B cell (primary cell): ENCODE data around the gene ZNG1B. TPM values are rescaled to one million over a fixed set of nuclear protein-coding genes. Genes with fewer than 3 reads are reported as not detected.
A peak's percentile ranks its signal among the peaks of the same experiment; 100 is the strongest.

Source experiments
- ATAC-seq: fragments of 200-7000 bp; cut with Tn5 transposase; one replicate; pipeline ENCODE4 v1.10.0; 2021; ENCODE audit warnings: low read depth, mild to moderate bottlenecking, moderate number of reproducible peaks, moderate library complexity
- CTCF ChIA-PET: fragments of 350-600 bp; sonication (Branson Sonifier 250); formaldehyde crosslinking; loops from one replicate; lab custom pipeline; 2021; ENCODE audit warnings: antibody characterized with exemption, inconsistent platforms; lab: Charles Lee
- POLR2A ChIA-PET: fragments of 350-600 bp; sonication (Branson Sonifier 250); formaldehyde crosslinking; loops from one replicate; lab custom pipeline; 2021; ENCODE audit warnings: antibody characterized with exemption; lab: Charles Lee
- DNase-seq: peaks from one replicate; pipeline ENCODE4 v3.0.0; 2013
- H2AFZ ChIP-seq: 2 replicates; pipeline ENCODE4 v1.6.1; 2012; ENCODE audit warnings: mild to moderate bottlenecking, low read depth, low read length; ENCODE audit not compliant: insufficient read depth, poor library complexity, severe bottlenecking
- H3K27ac ChIP-seq, 2 donors: 1 replicate in 1 of 2; 2 replicates in 1 of 2; pipeline ENCODE4 v1.5.1; 2012 to 2013; ENCODE audit warnings: low read length in 2 of 2, mild to moderate bottlenecking in 2 of 2, moderate library complexity in 1 of 2
- H3K27me3 ChIP-seq, 4 experiments: fragments of 200-600 bp in 1 of 4; sonication (generic) in 1 of 4; replicated peaks in 1 of 4; 1 replicate in 2 of 4; 2 replicates in 2 of 4; pipeline versions ENCODE4 v1.6.1 to v1.7.0; 2013 to 2016; ENCODE audit warnings: low read length in 3 of 4, mild to moderate bottlenecking in 2 of 4, mixed read lengths in 1 of 4, moderate library complexity in 1 of 4; ENCODE audit not compliant: insufficient read depth in 4 of 4, control insufficient read depth in 3 of 4; ENCODE audit errors: control extremely low read depth in 1 of 4
- H3K36me3 ChIP-seq, 2 experiments: replicated peaks in 1 of 2; 1 replicate in 1 of 2; 2 replicates in 1 of 2; pipeline versions ENCODE4 v1.6.1 to v1.7.1; 2013; ENCODE audit warnings: low read length in 1 of 2; ENCODE audit not compliant: insufficient read depth in 2 of 2, control insufficient read depth in 1 of 2; ENCODE audit errors: control extremely low read depth in 1 of 2, extremely low read depth in 1 of 2
- H3K4me1 ChIP-seq, 2 donors: fragments of 200-600 bp in 1 of 2; sonication (generic) in 1 of 2; 1 replicate in 1 of 2; 2 replicates in 1 of 2; pipeline versions ENCODE4 v1.5.1 to v1.6.1; 2013 to 2017; ENCODE audit warnings: low read length in 2 of 2; ENCODE audit not compliant: control insufficient read depth in 2 of 2, insufficient read depth in 2 of 2
- H3K4me2 ChIP-seq: replicated peaks from 2 replicates; pipeline ENCODE3; 2012; ENCODE audit warnings: mild to moderate bottlenecking, low read depth, low read length; ENCODE audit not compliant: poor library complexity, severe bottlenecking
- H3K4me3 ChIP-seq, 5 experiments: fragments of 200-600 bp in 1 of 5; sonication (generic) in 1 of 5; 1 replicate in 3 of 5; 2 replicates in 2 of 5; pipeline versions ENCODE4 v1.5.1 to v1.7.0; 2011 to 2016; ENCODE audit warnings: low read length in 4 of 5, mild to moderate bottlenecking in 4 of 5, low read depth in 2 of 5, control low read depth in 1 of 5, moderate library complexity in 1 of 5; ENCODE audit not compliant: insufficient read depth in 1 of 5; ENCODE audit errors: control extremely low read depth in 1 of 5, extremely low read depth in 1 of 5
- H3K79me2 ChIP-seq: fragments of 200-600 bp; sonication (generic); one replicate; pipeline ENCODE4 v1.6.0; 2016; ENCODE audit warnings: low read length; ENCODE audit not compliant: control insufficient read depth, insufficient read depth
- H3K9ac ChIP-seq: fragments of 200-600 bp; sonication (generic); 2 replicates; pipeline ENCODE4 v1.6.1; 2017; ENCODE audit warnings: mild to moderate bottlenecking, low read length, moderate library complexity
- H3K9me3 ChIP-seq, 3 donors: one replicate each; pipeline versions ENCODE4 v1.6.1 to v1.7.1; 2013; ENCODE audit warnings: low read length in 2 of 3; ENCODE audit not compliant: control insufficient read depth in 2 of 3, insufficient read depth in 1 of 3; ENCODE audit errors: control extremely low read depth in 1 of 3
- H4K20me1 ChIP-seq: 2 replicates; pipeline ENCODE4 v1.6.0; 2012; ENCODE audit warnings: mild to moderate bottlenecking, low read length; ENCODE audit not compliant: insufficient read depth, control insufficient read depth, poor library complexity, severe bottlenecking
- H3K27ac Mint-ChIP-seq: one replicate; pipeline ENCODE4 v1.8.0; 2021; ENCODE audit warnings: mixed read lengths
- H3K27me3 Mint-ChIP-seq: one replicate; pipeline ENCODE4 v1.8.0; 2021; ENCODE audit warnings: mixed read lengths
- H3K4me1 Mint-ChIP-seq: one replicate; pipeline ENCODE4 v1.8.0; 2021; ENCODE audit warnings: mixed read lengths
- H3K4me3 Mint-ChIP-seq: one replicate; pipeline ENCODE4 v1.8.0; 2021; ENCODE audit warnings: mixed read lengths
- H3K9me3 Mint-ChIP-seq: one replicate; pipeline ENCODE4 v1.8.0; 2022; ENCODE audit warnings: mixed read lengths; ENCODE audit not compliant: insufficient read depth
- EZH2 ChIP-seq: IDR thresholded peaks from 2 replicates; pipeline ENCODE4 v1.6.1; 2012; ENCODE audit warnings: borderline replicate concordance, low read depth, mild to moderate bottlenecking, moderate library complexity, low read length; ENCODE audit not compliant: insufficient read depth, poor library complexity, severe bottlenecking
- WGBS: methylation state at CpG from one replicate; pipeline ENCODE4 v1.1.5; 2013; ENCODE audit warnings: missing lambda C conversion rate; ENCODE audit not compliant: insufficient coverage; 5-methylcytosine and 5-hydroxymethylcytosine counted together
- intact Hi-C: fragments of 100-400 bp; cut with micrococcal nuclease; formaldehyde crosslinking; loops from one replicate; pipeline ENCODE4 v1.10.0; 2022
- polyA plus RNA-seq: library from polyadenylated mRNA; depleted of rRNA; stranded (reverse); fragments of >200 nt; gene quantifications from 2 replicates; pipeline ENCODE4 v1.2.3, GENCODE V29; 2012
- total RNA-seq, 2 donors: library from RNA; stranded (reverse); fragments of 120-200 nt in 1 of 2; gene quantifications; 1 replicate in 1 of 2; 2 replicates in 1 of 2; pipeline versions ENCODE4 v1.2.3 to v1.2.4, GENCODE V29; 2013 to 2022
- TF ChIP-seq, protein P1 (sequence below): fragments of 200-600 bp; IDR thresholded peaks from one replicate; pipeline ENCODE4 v1.8.0; 2022; ENCODE audit warnings: antibody characterized with exemption, mild to moderate bottlenecking

ZNG1B gene
- total and polyA plus RNA-seq, 2 donors (not counting 1 experiment from before 2014, with no cell fraction given), result 24.5 to 46.8 TPM

DNA sequence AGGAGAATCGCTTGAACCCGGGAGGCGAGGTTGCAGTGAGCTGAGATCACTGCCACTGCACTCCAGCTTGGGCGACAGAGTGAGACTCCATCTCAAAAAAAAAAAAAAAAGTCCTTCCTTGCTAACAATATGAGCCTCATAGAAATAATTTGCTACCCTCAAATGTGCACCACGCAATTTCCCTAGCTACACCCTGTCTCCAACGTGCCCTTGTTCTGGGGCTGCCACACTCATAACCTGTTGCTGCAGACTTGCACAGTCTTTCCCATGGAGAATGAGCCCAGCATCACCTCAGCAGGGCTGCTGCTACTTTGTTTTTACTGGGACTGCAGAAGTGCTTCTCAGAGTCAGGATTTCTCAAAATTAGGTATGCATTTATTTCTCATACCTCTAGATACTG lies 46.4 kb upstream of the ZNG1B start:
- Histone ChIP-seq H4K20me1 (no peaks in the 10 kb centered on the region), H3K4me1 (peaks cover 8% of the 10 kb centered on the region in 2 donors), H3K4me3 (peak overlapping the region in 1 of 5 experiments; percentile 59), H3K9ac (no peak overlapping the region), H3K27ac (peak overlapping the region; percentile 80 to 87), H3K36me3 (no peaks in the 10 kb centered on the region), H3K9me3 (peaks cover 0 to 7% (median 0%) of the 10 kb centered on the region in 3 donors), H3K79me2 (no peaks in the 10 kb centered on the region), H3K4me2 (peak overlapping the region; percentile 64), H3K27me3 (no peaks in the 10 kb centered on the region), H2AFZ (peak overlapping the region; percentile 68)
- 51% methylated on average over 6 of the region's 6 CpGs for WGBS
- Mint-ChIP-seq H3K9me3 (no peaks in the 10 kb centered on the region), H3K4me3 (peak overlapping the region; percentile 86), H3K27me3 (no peaks in the 10 kb centered on the region), H3K4me1 (peaks cover 14% of the 10 kb centered on the region), H3K27ac (peak overlapping the region; percentile 86)
- CTCF ChIA-PET, result interaction anchor here (1.1 to 3.7 kb wide), 24 partner anchors 8 to 311 kb away, joined by 3 to 147 read pairs (median 8); partner anchors contain the start of gene PSD4
- intact Hi-C loops, result loop anchor here (2.0 kb wide), 3 partner anchors 16 to 310 kb away; no protein-coding TSS in a partner anchor
- TF ChIP-seq EZH2, result no peak
- TF ChIP-seq, protein P1, sequence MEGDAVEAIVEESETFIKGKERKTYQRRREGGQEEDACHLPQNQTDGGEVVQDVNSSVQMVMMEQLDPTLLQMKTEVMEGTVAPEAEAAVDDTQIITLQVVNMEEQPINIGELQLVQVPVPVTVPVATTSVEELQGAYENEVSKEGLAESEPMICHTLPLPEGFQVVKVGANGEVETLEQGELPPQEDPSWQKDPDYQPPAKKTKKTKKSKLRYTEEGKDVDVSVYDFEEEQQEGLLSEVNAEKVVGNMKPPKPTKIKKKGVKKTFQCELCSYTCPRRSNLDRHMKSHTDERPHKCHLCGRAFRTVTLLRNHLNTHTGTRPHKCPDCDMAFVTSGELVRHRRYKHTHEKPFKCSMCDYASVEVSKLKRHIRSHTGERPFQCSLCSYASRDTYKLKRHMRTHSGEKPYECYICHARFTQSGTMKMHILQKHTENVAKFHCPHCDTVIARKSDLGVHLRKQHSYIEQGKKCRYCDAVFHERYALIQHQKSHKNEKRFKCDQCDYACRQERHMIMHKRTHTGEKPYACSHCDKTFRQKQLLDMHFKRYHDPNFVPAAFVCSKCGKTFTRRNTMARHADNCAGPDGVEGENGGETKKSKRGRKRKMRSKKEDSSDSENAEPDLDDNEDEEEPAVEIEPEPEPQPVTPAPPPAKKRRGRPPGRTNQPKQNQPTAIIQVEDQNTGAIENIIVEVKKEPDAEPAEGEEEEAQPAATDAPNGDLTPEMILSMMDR, result no peak
- DNase-seq (no peak), ATAC-seq (no peak)
- POLR2A ChIA-PET, result interaction anchor here (0.7 kb wide), 1 partner anchor 14 kb away, joined by 4 read pairs; no protein-coding TSS in a partner anchor

DNA sequence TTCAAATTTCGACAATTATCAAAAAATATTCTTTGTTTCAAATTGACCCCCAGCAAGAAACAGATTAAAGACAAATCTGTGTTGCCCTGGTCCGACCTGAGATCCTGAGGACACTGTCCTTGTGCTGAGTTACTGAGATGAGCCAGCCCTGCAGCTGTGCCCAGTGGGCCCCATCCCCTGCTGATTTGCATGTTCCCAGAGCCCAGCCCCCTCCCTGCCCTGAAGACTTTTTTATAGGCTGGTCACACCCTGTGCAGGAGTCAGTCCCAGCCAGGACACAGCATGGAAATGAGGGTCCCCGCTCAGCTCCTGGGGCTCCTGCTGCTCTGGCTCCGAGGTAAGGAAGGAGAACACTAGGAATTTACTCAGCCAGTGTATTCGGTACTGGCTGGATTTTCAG lies 31.4 kb upstream of the ZNG1B start:
- Histone ChIP-seq H3K4me2 (peak overlapping the region; percentile 73), H3K9me3 (peaks cover 0 to 8% (median 0%) of the 10 kb centered on the region in 3 donors), H3K4me1 (peaks cover 39 to 43% of the 10 kb centered on the region in 2 donors), H3K27me3 (no peaks in the 10 kb centered on the region), H3K9ac (peak overlapping the region; percentile 66), H3K4me3 (peak overlapping the region in 4 of 5 experiments; percentile 47 to 60 (median 52)), H3K36me3 (no peaks in the 10 kb centered on the region), H3K79me2 (peaks cover 20% of the 10 kb centered on the region), H3K27ac (peak overlapping the region; percentile 50 to 53), H2AFZ (peak overlapping the region; percentile 51), H4K20me1 (no peaks in the 10 kb centered on the region)
- H3K27ac Mint-ChIP-seq, result peak overlapping the region; percentile 92
- CTCF ChIA-PET, result interaction anchor here (1.2 kb wide), 1 partner anchor 202 kb away, joined by 3 read pairs; no protein-coding TSS in a partner anchor
- peak; percentile 53 for DNase-seq
- POLR2A ChIA-PET, result interaction anchor here (0.6 to 1.0 kb wide), 2 partner anchors 15 to 289 kb away, joined by 3 to 4 read pairs; no protein-coding TSS in a partner anchor
- H3K4me1 Mint-ChIP-seq, result peaks cover 44% of the 10 kb centered on the region
- H3K27me3 Mint-ChIP-seq, result no peaks in the 10 kb centered on the region
- no peak for TF ChIP-seq EZH2
- TF ChIP-seq, protein P1, result no peak
- no peaks in the 10 kb centered on the region for H3K9me3 Mint-ChIP-seq
- 0% methylated on average over 1 of the region's 5 CpGs for WGBS
- H3K4me3 Mint-ChIP-seq, result peak overlapping the region; percentile 88
- intact Hi-C loops, result loop anchor here (2.0 kb wide), 1 partner anchor 15 kb away; no protein-coding TSS in a partner anchor
- peak; percentile 85 for ATAC-seq
